SU-DHL-6 (cell line): ENCODE results near the gene MBOAT1.

Experiments
- EZH2phosphoT487 ChIP-seq: fragments of 200-600 bp; sonication (generic), shearing (Covaris generic); conservative IDR thresholded peaks from 2 replicates; pipeline ENCODE4 v1.6.1; 2018; ENCODE audit warnings: mild to moderate bottlenecking, antibody characterized with exemption, low read length, moderate library complexity, mixed read lengths
- TF ChIP-seq, protein P1 (sequence below): fragments of 200-600 bp; sonication (generic); IDR thresholded peaks from one replicate; pipeline ENCODE4 v1.5.1; 2017; ENCODE audit warnings: antibody characterized with exemption, mild to moderate bottlenecking, low read length, moderate library complexity; ENCODE audit not compliant: insufficient read depth, poor library complexity, severe bottlenecking

DNA sequence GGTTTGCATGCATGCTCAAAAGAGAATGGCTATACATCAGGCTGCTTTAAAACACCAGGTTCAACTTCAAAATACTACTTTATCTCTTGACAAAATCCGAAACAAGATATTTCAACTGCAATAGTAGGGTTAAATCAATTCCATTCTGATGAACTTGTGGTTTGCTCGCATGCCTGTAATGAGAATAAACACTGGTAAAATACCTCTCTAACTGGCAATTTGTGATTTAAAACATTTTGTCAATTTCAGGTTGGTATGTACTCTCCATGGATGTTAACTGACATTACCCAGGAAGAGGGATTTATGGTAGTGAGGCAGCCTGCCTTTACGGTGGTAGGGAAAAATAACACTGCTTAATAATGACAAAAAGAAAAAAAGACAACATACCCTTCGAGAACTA, 74.4 kb downstream of the MBOAT1 start:
- TF ChIP-seq, protein P1, sequence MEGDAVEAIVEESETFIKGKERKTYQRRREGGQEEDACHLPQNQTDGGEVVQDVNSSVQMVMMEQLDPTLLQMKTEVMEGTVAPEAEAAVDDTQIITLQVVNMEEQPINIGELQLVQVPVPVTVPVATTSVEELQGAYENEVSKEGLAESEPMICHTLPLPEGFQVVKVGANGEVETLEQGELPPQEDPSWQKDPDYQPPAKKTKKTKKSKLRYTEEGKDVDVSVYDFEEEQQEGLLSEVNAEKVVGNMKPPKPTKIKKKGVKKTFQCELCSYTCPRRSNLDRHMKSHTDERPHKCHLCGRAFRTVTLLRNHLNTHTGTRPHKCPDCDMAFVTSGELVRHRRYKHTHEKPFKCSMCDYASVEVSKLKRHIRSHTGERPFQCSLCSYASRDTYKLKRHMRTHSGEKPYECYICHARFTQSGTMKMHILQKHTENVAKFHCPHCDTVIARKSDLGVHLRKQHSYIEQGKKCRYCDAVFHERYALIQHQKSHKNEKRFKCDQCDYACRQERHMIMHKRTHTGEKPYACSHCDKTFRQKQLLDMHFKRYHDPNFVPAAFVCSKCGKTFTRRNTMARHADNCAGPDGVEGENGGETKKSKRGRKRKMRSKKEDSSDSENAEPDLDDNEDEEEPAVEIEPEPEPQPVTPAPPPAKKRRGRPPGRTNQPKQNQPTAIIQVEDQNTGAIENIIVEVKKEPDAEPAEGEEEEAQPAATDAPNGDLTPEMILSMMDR: no peak
- TF ChIP-seq EZH2phosphoT487: no peak
